SK-N-SH (cell line): Measurements from ENCODE around the gene CTAGE9. TPM values are rescaled to one million over a fixed set of nuclear protein-coding genes. Genes with fewer than 3 reads are reported as not detected.

Experiments used
- CTCF ChIA-PET: fragments of 300-600, 350-600 bp; formaldehyde crosslinking; extraction: SDS; loops from one replicate; lab custom pipeline; 2021; lab: Yijun Ruan, JAX
- POLR2A ChIA-PET: fragments of 350-600 bp; sonication (Branson Sonifier 250); formaldehyde crosslinking; extraction: SDS; loops from one replicate; lab custom pipeline; 2020; ENCODE audit warnings: antibody characterized with exemption, inconsistent platforms; lab: Yijun Ruan, JAX
- DNase-seq: peaks from one replicate; pipeline ENCODE4 v3.0.0; 2012
- H2AFZ ChIP-seq: fragments of 200-600 bp; sonication (generic); 2 replicates; pipeline ENCODE4 v1.8.1; 2016; ENCODE audit warnings: antibody characterized with exemption, mild to moderate bottlenecking, low read depth
- H3F3A ChIP-seq: fragments of 200-600 bp; sonication (generic); replicated peaks from 2 replicates; pipeline ENCODE3; 2016; ENCODE audit warnings: antibody characterized with exemption, mild to moderate bottlenecking; ENCODE audit not compliant: insufficient read depth
- H3K27ac ChIP-seq, 2 experiments: fragments of 200-500 bp in 1 of 2; fragments of 200-600 bp in 1 of 2; sonication (Bioruptor generic) in 1 of 2; sonication (generic), shearing (Covaris generic) in 1 of 2; 2 replicates each; pipeline versions ENCODE4 v1.5.1 to v1.6.1; 2014 to 2016; ENCODE audit warnings: low read depth in 2 of 2, inconsistent platforms in 1 of 2, low read length in 1 of 2, mild to moderate bottlenecking in 1 of 2, mixed read lengths in 1 of 2
- H3K27me3 ChIP-seq: fragments of 200-600 bp; sonication (generic), shearing (Covaris generic); 2 replicates; pipeline ENCODE4 v1.6.1; 2016; ENCODE audit warnings: mixed run types; ENCODE audit not compliant: insufficient read depth
- H3K36me3 ChIP-seq, 2 experiments: fragments of 200-500 bp in 1 of 2; fragments of 200-600 bp in 1 of 2; sonication (Bioruptor generic) in 1 of 2; sonication (generic) in 1 of 2; replicated peaks in 1 of 2; 2 replicates each; pipeline versions ENCODE3 to v1.5.1; 2014 to 2016; ENCODE audit warnings: low read length in 1 of 2, mild to moderate bottlenecking in 1 of 2; ENCODE audit not compliant: insufficient read depth in 2 of 2, control insufficient read depth in 1 of 2
- H3K4me1 ChIP-seq, 2 experiments: fragments of 200-500 bp in 1 of 2; fragments of 200-600 bp in 1 of 2; sonication (Bioruptor generic) in 1 of 2; sonication (generic), shearing (Covaris generic) in 1 of 2; 2 replicates each; pipeline versions ENCODE4 v1.5.1 to v1.6.1; 2014 to 2016; ENCODE audit warnings: low read depth in 1 of 2, low read length in 1 of 2, mixed run types in 1 of 2; ENCODE audit not compliant: insufficient read depth in 2 of 2, control insufficient read depth in 1 of 2
- H3K4me2 ChIP-seq: fragments of 200-600 bp; sonication (generic), shearing (Covaris generic); 2 replicates; pipeline ENCODE4 v1.6.1; 2017; ENCODE audit warnings: mixed run types
- H3K4me3 ChIP-seq, 2 experiments: fragments of 200-500 bp in 1 of 2; fragments of 200-600 bp in 1 of 2; sonication (Bioruptor generic) in 1 of 2; sonication (generic), shearing (Covaris generic) in 1 of 2; 2 replicates each; pipeline versions ENCODE4 v1.5.1 to v1.8.1; 2014 to 2016; ENCODE audit warnings: low read depth in 2 of 2, inconsistent platforms in 1 of 2, low read length in 1 of 2, mild to moderate bottlenecking in 1 of 2, mixed read lengths in 1 of 2, moderate library complexity in 1 of 2
- H3K79me2 ChIP-seq: fragments of 200-600 bp; sonication (generic); 2 replicates; pipeline ENCODE4 v1.8.1; 2017; ENCODE audit warnings: mild to moderate bottlenecking; ENCODE audit not compliant: insufficient read depth
- H3K9ac ChIP-seq: fragments of 200-600 bp; sonication (generic); 2 replicates; pipeline ENCODE4 v1.6.1; 2017; ENCODE audit warnings: mixed run types
- H3K9me2 ChIP-seq: fragments of 200-600 bp; sonication (generic); 2 replicates; pipeline ENCODE4 v1.6.1; 2017; ENCODE audit warnings: mixed run types
- H3K9me3 ChIP-seq: fragments of 200-600 bp; sonication (generic); 2 replicates; pipeline ENCODE4 v1.6.1; 2017; ENCODE audit warnings: mixed run types, mild to moderate bottlenecking, moderate library complexity
- H4K20me1 ChIP-seq: fragments of 200-600 bp; sonication (generic); 2 replicates; pipeline ENCODE4 v1.6.1; 2017; ENCODE audit warnings: mild to moderate bottlenecking, mixed run types; ENCODE audit not compliant: insufficient read depth
- CHD2 ChIP-seq: fragments of 150-350 bp; IDR thresholded peaks from 2 replicates; pipeline ENCODE4 v1.6.1; 2018; ENCODE audit warnings: low read length; ENCODE audit not compliant: partially characterized antibody
- CTCF ChIP-seq: fragments of 200-600 bp; sonication (generic); IDR thresholded peaks from 2 replicates; pipeline ENCODE4 v1.6.1; 2017; ENCODE audit warnings: antibody characterized with exemption, mild to moderate bottlenecking, moderate library complexity
- ELF1 ChIP-seq: IDR thresholded peaks from 2 replicates; pipeline ENCODE4 v1.4.0; 2012
- EP300 ChIP-seq, 2 experiments: IDR thresholded peaks; 2 replicates each; pipeline versions ENCODE4 v1.4.0 to v1.6.1; 2012; ENCODE audit warnings: borderline replicate concordance in 1 of 2, low read depth in 1 of 2, low read length in 1 of 2
- EZH2phosphoT487 ChIP-seq: fragments of 200-600 bp; sonication (generic); IDR thresholded peaks from 2 replicates; pipeline ENCODE4 v1.6.1; 2017; ENCODE audit warnings: low read depth, mixed run types, mild to moderate bottlenecking, antibody characterized with exemption, moderate library complexity, borderline replicate concordance
- FOSL2 ChIP-seq: IDR thresholded peaks from 2 replicates; pipeline ENCODE4 v1.4.0; 2012; ENCODE audit warnings: low read depth, mild to moderate bottlenecking, moderate library complexity, borderline replicate concordance
- FOXM1 ChIP-seq: IDR thresholded peaks from 2 replicates; pipeline ENCODE4 v1.4.0; 2012; ENCODE audit warnings: low read depth, mild to moderate bottlenecking
- GATA2 ChIP-seq: sonication (generic); formaldehyde crosslinking; IDR thresholded peaks from 2 replicates; pipeline ENCODE4 v1.5.0; 2020; ENCODE audit warnings: mild to moderate bottlenecking, missing genetic modification reagents
- MEF2A ChIP-seq: IDR thresholded peaks from 2 replicates; pipeline ENCODE4 v1.4.0; 2012; ENCODE audit warnings: low read depth, borderline replicate concordance
- NFIC ChIP-seq: IDR thresholded peaks from 2 replicates; pipeline ENCODE4 v1.4.0; 2012; ENCODE audit warnings: borderline replicate concordance
- PBX3 ChIP-seq: IDR thresholded peaks from 2 replicates; pipeline ENCODE4; 2012
- RAD21 ChIP-seq: IDR thresholded peaks from 2 replicates; pipeline ENCODE4 v1.6.1; 2012; ENCODE audit warnings: mild to moderate bottlenecking, low read length
- SMC3 ChIP-seq: IDR thresholded peaks from 2 replicates; pipeline ENCODE4 v1.6.1; 2012; ENCODE audit warnings: low read depth, low read length, improper control_type of control experiment
- TAF1 ChIP-seq: IDR thresholded peaks from 2 replicates; pipeline ENCODE4 v1.6.1; 2012; ENCODE audit warnings: low read depth, mild to moderate bottlenecking, low read length, moderate library complexity, borderline replicate concordance
- USF1 ChIP-seq: IDR thresholded peaks from 2 replicates; pipeline ENCODE4 v1.4.0; 2012; ENCODE audit warnings: low read depth, borderline replicate concordance
- YY1 ChIP-seq: IDR thresholded peaks from 2 replicates; pipeline ENCODE4 v1.4.0; 2012; ENCODE audit warnings: low read depth, mild to moderate bottlenecking
- WGBS: methylation state at CpG from one replicate; pipeline ENCODE4 v1.1.6; 2017; ENCODE audit warnings: low lambda C conversion rate; 5-methylcytosine and 5-hydroxymethylcytosine counted together
- polyA plus RNA-seq, 3 experiments: library from polyadenylated mRNA; depleted of rRNA; stranded (reverse); fragments of >200 nt; gene quantifications; 2 replicates each; pipeline ENCODE4 v1.2.3, GENCODE V29; 2012
- TF ChIP-seq, protein P1 (sequence below): fragments of 150-350 bp; IDR thresholded peaks from 2 replicates; pipeline ENCODE4 v1.6.1; 2017; ENCODE audit warnings: antibody characterized with exemption, low read length, low read depth, borderline replicate concordance
- TF ChIP-seq, protein P2 (sequence below): IDR thresholded peaks from 2 replicates; pipeline ENCODE4 v1.4.0; 2012; ENCODE audit warnings: low read depth
- TF ChIP-seq, protein P3 (sequence below): IDR thresholded peaks from 2 replicates; pipeline ENCODE4 v1.6.1; 2012; ENCODE audit warnings: mild to moderate bottlenecking, low read depth, low read length, moderate library complexity

Gene CTAGE9
- polyA plus RNA-seq, 1 of the 3 experiments (the other 2 are of a cell fraction) = not detected

- H2AFZ ChIP-seq = no peak overlapping the region
- H3K9me3 ChIP-seq = no peaks in the 10 kb centered on the region
- no peak overlapping the region for H3K4me2 ChIP-seq
- ChIA-PET CTCF (no interaction called here), POLR2A (no interaction called here)
- no peaks in the 10 kb centered on the region for H3F3A ChIP-seq
- no peak overlapping the region for H3K4me3 ChIP-seq
- H3K79me2 ChIP-seq = no peaks in the 10 kb centered on the region
- no peak for DNase-seq
- no peak overlapping the region for H3K27ac ChIP-seq
- no peaks in the 10 kb centered on the region for H3K36me3 ChIP-seq
- H3K4me1 ChIP-seq = no peaks in the 10 kb centered on the region
- H4K20me1 ChIP-seq = no peaks in the 10 kb centered on the region
- no peaks in the 10 kb centered on the region; the same call in 1 of the 2 replicates for H3K27me3 ChIP-seq
- no peak for TF ChIP-seq PBX3
- no peak for TF ChIP-seq EP300 (IDR thresholded peaks at IDR 0.05; ENCODE audit: borderline replicate concordance in 1 of 2, low read depth in 1 of 2, low read length in 1 of 2)
- TF ChIP-seq, protein P1, sequence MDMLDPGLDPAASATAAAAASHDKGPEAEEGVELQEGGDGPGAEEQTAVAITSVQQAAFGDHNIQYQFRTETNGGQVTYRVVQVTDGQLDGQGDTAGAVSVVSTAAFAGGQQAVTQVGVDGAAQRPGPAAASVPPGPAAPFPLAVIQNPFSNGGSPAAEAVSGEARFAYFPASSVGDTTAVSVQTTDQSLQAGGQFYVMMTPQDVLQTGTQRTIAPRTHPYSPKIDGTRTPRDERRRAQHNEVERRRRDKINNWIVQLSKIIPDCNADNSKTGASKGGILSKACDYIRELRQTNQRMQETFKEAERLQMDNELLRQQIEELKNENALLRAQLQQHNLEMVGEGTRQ = no peak
- TF ChIP-seq SMC3 = no peak
- no peak for TF ChIP-seq YY1
- TF ChIP-seq CHD2 = no peak
- no peak for TF ChIP-seq ELF1
- TF ChIP-seq RAD21 = no peak
- TF ChIP-seq TAF1 = no peak
- TF ChIP-seq NFIC = no peak
- no peak for TF ChIP-seq MEF2A
- TF ChIP-seq FOSL2 = no peak
- no peak for TF ChIP-seq FOXM1
- no peak for TF ChIP-seq CTCF
- no peak for TF ChIP-seq EZH2phosphoT487
- TF ChIP-seq GATA2 (CRISPR knock-in tag) = no peak
- TF ChIP-seq, protein P2, sequence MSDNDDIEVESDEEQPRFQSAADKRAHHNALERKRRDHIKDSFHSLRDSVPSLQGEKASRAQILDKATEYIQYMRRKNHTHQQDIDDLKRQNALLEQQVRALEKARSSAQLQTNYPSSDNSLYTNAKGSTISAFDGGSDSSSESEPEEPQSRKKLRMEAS = no peak
- TF ChIP-seq, protein P3, sequence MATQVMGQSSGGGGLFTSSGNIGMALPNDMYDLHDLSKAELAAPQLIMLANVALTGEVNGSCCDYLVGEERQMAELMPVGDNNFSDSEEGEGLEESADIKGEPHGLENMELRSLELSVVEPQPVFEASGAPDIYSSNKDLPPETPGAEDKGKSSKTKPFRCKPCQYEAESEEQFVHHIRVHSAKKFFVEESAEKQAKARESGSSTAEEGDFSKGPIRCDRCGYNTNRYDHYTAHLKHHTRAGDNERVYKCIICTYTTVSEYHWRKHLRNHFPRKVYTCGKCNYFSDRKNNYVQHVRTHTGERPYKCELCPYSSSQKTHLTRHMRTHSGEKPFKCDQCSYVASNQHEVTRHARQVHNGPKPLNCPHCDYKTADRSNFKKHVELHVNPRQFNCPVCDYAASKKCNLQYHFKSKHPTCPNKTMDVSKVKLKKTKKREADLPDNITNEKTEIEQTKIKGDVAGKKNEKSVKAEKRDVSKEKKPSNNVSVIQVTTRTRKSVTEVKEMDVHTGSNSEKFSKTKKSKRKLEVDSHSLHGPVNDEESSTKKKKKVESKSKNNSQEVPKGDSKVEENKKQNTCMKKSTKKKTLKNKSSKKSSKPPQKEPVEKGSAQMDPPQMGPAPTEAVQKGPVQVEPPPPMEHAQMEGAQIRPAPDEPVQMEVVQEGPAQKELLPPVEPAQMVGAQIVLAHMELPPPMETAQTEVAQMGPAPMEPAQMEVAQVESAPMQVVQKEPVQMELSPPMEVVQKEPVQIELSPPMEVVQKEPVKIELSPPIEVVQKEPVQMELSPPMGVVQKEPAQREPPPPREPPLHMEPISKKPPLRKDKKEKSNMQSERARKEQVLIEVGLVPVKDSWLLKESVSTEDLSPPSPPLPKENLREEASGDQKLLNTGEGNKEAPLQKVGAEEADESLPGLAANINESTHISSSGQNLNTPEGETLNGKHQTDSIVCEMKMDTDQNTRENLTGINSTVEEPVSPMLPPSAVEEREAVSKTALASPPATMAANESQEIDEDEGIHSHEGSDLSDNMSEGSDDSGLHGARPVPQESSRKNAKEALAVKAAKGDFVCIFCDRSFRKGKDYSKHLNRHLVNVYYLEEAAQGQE = no peak
- no peak for TF ChIP-seq USF1
- TF ChIP-seq, all 33 proteins: peak for 0
- H3K9ac ChIP-seq = no peak overlapping the region
- WGBS = 26% methylated on average over 5 of the region's 5 CpGs
- no peaks in the 10 kb centered on the region for H3K9me2 ChIP-seq
Observed at GRCh38 chr6:131730264-131730663, 19.4 kb upstream of the CTAGE9 start.
